CD4-positive, alpha-beta T cell treated with Interleukin-6 for 4 hours (primary cell): ENCODE measurements around the gene SLC38A10.

Experiments
- DNase-seq: peaks from one replicate; pipeline ENCODE4 v3.0.0-alpha.2; 2020; ENCODE audit warnings: mixed read lengths

SLC38A10 gene

DNA sequence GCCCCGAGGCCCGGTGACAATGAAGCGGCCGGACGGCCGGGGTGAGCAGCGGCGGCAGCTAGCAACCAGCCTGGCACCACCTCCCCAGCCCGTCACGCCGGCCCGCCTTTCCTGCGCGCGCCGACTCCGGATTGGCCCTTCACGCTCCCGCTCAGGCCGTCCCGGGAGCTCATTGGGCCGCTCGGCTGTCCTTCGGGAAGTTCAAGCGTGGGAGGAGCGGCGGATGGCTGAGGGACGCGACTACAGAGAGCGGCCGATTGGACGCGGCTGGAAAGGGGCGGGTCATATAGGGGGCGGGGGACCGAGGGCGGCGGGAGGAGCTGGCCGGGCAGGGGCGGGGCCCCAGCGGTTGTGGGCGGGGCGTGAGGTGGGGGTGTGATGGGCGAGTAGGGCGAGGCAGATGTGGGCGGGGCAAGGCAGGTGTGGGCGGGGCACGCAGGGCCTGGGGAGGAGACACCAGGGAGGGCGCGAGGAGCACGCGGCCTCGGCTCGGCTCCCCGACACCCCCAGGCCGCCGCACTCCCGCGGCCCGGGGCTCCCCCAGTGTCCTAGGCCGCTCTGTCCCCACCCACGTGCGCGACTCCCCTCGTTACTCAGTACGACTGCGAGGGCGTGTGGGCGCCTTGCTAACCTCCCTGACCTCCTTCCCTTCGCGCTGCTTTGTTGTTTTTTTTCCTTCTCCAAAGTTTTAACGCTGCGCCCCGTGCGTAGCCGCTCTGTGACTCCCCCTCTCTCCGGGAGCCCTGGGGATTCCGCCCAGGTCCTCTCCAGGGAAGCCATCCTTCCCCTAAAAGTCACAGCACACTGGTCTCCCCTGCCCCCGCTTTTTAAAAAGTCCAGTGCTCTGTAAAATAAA is 72.0 kb downstream of the SLC38A10 start, which contains the start of gene CEP131:
CEP131 (minus strand) TSS at position 60 of the 856 bp plus-strand sequence. CDS start 2,909 bp downstream, outside the sequence.
- peak; percentile 99 for DNase-seq

DNA sequence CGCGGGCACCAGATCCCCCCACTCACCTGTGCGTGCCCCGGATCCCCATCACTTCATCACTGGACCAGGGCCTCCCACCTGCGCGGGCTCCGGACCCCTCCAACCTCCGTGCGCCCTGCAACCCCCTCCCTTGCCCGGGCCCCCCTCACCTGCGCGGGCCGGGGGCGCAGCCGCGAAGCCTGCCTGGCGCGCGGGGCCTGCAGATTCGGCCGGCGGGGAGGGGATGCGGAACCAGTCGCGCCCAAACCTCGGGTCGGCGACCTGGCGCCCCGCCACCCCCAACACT is 72.5 kb downstream of the SLC38A10 start:
- DNase-seq: no peak

DNA sequence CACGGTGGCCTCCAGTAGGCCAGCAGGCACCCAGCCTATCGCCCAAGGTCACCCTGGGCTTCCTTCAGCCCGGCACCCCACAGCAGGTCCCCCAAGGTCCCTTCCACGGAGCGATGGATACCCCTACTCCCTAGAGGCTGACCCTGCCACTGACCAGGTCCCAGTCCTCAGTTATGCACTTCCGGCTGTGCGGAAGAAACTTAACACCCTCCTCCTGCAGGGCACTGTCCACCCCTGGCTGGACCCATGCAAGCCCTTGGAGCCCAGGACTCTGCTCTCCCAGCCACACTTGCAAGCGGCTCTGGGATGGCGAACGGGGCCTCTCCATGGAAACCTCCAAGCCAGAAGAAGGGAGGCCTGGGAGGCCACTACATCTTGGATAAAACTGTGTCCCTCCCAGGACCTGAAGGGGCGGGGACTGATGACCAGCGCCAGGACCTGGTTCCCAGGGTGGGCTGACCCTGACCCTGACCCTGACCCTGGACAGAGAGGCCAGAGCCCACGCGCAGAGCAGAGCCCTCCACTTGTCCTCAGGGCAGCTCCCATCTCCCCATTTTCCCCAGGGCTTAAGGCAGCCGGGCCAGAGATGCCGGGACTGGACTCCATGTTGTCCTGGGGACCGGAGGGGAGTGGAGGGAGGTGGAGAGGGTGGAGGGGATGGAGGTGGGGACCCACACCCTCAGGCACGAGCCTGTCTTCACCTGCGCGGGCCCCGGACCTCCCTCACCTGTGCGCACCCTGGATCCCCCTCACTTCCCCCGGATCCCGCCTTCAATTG is 73.1 kb downstream of the SLC38A10 start:
- DNase-seq: no peak

DNA sequence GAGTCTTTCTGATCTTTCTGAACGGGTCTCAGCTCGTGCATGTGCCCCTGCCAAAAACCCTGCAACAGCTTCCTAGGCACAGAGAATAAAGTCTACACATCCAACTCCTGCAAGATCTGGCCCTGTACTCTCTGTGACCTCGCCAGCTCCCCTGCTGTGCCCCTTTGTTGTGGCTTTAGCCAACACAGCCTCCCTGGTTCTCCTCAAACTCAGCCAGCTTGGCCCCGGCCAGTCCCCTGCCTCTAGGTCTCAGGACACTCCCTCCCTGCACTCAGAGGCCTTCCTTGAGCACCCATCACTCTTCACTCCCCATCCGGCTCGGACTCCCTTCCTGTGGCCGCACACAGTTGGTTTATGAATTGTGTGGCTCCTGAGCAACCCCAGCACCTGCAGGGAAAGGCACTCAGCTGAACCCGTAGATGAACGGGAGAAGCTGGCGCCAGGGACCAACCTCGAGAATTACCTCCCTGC is 73.7 kb downstream of the SLC38A10 start:
- no peak for DNase-seq

DNA sequence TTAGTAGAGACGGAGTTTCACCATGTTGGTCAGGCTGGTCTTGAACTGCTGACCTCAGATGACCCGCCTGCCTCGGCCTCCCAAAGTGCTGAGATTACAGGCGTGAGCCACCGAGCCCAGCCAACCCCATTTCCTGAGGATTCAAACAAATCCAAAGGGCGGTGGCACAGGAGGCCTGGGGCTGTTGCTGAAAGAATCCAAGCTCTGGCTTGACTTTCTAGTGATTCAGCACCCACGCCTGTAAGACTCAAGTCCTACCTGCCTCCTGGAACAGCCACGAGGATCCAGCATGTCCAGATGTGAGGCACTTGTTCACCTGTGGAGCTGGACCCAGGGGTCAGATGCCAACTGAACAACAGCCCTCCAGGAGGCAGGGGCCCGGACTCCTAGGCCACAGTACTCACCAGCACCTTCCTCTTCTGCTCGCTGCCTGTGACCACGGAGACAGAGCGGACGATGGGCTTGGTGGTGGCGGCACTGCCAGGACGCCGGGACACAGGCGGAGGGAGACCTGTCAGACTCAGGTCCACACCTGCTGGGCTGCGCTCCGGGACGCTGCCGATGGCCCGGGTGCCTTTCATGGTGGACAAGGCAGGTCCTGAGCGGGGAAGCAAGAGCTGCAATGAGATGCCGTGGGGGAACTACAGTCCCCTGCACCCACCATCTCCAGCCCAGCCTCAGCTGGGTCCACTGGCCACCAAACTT is 75.5 kb downstream of the SLC38A10 start:
- no peak for DNase-seq

DNA sequence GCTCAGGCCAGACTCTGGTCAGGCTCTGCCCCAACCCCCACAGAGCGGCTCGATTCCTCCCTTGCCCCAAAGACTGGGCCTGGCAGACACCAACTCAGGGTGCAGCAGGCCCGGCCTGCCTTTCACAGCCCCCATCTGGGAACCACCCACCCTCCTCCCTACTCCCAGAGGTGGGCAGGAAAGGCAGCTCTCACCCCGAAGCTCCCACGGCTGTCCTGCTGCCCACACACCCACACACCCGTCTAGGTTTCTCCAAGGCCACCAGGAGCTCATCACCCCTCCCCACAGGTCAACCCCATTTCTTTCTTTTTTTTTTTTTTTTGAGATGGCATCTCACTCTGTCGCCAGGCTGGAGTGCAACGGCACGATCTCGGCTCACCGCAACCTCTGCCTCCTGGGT is 76.1 kb downstream of the SLC38A10 start:
- DNase-seq: no peak

DNA sequence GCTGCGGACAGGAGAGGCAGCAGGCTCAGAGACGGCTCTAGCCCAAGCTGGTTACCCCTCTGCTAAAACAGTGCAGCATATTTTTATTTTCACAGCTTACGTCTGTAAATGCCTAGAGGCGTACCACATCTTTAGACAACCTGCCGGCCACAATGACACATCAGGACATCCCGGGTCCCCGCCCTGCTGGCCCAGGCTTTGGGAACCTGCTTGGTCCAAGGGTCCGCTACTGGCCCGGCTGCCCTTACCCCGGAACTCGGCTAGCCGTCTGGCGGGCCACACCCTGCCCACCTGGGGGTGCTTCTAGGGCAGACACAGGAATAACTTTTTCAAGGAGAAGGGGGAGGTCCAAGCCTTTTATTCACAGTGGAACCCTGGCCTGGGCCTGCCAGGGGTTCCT is 76.6 kb downstream of the SLC38A10 start:
- DNase-seq: no peak

DNA sequence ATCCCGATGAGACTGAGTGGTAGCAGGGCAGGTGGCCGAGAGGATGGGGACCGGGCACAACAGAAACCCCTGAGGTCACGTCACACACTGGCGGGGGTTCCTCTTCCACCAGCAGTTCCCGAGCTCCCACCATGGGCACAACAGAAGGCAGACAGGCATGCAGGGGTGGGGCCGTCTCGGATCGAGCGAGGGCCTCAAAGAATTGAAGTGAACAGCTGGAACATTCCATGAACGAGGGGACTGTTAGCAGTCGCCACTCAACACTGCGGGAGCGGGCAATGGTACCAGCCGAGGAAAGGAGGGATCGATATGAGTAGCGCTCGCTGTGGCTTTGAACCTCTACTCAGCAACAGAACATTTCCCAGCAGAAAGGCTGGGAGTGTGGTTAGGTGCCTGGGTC is 77.6 kb downstream of the SLC38A10 start:
- DNase-seq: no peak

DNA sequence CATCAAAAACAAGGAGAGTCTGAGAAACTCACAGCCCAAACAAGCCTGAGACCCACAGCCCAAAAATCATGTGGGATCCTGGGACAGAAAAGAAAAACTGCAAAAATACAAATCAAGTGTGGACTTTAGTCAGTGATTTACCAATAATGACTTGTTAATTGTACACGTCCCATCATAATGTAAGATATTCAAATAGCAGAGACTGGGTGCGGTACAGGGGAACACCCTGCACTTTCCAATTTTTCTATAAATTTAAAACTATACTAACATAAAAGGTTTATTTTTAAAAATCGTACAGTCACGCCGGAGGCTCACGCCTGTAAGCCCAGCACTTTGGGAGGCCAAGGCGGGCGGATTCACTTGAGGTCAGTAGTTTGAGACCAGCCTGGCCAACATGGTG is 81.1 kb downstream of the SLC38A10 start:
- no peak for DNase-seq

DNA sequence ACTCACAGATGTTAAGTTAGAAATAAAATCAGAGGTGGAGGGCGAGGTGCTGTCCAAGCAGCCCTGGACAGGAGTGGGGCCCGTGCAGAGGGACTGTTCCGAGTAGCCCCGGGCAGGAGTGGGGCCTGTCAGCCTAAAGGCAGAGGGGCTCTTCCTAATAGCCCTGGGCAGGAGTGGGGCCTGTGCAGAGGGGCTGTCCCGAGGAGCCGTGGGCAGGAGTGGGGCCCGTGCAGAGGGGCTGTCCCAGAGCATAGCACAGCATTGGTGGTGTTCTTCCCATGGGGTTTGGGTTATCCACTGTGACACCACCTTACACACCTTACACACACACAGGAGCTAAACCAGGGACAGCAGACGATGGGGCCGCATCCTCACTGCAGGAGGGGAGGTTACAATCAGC is 82.7 kb downstream of the SLC38A10 start:
- no peak for DNase-seq

DNA sequence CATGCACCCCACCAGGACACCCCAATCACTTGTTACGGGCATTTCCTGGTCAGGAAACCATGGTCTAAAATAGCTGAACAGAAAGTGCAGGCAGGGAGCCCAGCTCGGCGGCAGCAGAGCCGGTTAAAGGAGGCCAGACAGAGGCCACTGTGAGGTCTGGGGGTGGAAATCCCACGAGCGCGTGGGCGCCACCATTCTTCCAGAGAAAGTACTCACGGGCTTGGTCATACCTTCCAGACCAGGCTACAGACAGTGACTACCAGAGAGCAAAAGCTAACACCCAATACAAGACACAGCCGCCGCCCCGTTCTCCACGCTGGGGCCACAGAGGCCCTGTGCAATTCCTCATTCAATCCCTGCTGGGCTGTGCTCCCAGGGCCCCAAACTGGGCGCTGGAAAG is 84.2 kb downstream of the SLC38A10 start:
- no peak for DNase-seq

DNA sequence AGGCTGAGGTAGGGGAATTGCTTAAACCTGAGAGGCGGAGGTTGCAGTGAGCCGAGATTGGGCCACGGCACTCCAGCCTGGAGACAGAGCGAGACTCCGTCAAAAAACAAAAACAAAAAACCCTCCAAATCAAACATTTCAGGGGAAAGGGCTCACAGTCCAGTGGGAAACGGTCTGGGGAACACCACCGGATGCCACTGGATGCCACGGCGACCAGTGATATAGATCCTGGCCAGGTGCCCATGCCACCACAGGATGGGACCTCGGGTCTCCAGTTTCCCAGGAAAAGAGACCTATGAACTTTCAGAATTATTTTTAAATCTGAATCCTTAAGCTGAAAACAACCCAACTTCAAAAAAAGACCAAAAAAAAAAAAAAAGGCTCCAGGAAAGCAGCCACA is 84.6 kb downstream of the SLC38A10 start:
- DNase-seq: no peak

DNA sequence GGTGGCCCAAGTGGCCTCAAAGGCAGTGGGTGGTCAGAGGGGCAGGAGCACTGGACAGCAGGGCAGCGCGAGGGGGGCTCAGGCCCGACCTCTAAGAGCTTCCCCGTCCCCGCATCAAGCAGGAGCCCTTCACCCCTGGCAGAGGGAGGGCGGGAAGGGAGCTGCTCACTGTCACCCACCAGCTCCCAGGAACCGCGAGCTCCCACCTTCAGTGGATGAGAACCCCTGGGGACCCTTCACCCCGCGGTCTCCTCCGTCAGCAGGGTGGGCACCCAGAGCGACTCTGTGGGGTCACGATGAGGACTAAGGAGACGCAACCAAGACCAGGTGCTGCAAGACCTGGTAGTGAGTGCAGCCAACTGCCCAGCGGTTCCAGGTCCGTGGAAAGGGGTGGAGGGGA is 86.0 kb downstream of the SLC38A10 start:
- DNase-seq: no peak

DNA sequence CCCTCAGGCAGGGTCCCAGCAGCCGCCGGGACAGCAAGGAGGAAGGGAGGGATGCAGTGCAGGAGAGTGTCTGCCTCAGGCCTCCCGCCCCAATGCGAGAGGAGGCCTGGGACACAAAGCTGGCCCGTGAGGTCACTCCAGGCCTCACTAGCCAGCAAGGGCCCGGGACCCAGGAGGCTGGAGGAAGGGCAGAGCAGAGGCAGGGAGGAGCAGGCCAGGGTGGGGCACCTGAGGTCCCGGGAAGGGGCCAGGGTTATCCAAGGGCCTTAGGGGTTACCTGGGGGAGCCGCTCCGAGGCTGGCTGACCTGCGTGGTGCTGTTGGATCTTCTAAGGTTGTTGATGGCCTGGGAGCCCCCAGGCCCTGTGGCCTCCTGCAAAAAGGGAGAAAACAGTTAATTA is 86.5 kb downstream of the SLC38A10 start:
- no peak for DNase-seq

DNA sequence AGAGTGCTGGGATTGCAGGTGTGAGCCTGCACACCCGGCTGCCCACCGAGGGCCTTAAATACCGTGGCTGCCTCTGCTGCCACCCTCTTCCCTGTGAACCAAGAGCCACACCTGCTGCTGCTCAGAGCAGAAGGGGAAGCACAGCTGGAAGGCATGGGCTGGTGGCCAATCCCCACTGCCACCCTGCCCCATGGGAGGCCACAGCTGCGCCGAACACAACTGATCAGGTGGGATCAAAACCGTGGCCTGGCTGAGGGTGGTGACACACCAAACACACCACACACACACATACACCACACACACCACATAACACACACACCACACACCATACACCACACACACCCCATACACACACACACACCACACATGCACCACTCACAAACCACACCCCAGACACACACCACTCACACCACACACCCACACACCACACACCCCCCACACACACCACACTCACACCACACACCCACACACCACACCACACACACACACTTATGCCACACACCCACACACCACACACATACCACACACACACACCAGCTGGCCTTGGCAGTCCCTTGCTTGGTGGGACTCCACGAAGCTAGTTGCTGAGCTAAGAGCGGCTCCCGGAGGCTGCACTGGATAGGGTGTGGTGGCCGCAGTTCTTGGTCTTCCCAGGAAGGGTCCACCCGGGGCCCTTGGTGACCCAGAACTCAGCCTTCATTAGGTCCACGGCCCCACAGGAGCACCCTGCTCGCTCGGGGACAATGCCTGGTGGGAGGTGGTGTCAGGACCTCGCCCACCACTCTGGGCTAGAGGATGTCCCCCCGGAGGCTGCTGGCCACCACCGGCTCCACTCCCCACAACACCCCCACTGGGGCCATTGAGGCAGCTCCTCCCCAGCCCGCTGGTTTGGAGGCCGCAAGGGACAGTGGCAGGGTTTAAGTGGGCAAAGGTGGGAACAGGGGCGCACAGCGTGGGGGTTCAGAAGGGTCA is 87.2 kb downstream of the SLC38A10 start:
- no peak for DNase-seq

DNA sequence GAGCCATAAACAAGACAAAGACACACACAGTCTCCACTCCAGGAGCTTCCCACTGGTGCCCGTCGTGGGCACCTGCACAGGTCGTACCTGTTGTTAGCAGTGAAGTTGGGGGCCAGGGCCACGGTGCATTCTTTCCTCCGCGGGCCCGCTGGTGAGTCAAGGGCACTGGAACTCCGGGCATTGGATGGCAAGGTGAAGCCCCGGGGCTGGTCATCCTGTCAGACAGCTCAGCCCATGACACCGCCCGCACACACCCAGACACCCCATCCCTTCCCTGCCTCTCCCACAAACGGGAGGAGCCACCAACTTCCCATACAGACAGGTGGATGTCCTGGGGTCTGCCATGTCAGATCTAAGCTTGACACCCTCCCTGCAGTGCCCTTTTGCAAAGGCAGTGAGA is 88.5 kb downstream of the SLC38A10 start:
- DNase-seq: no peak

DNA sequence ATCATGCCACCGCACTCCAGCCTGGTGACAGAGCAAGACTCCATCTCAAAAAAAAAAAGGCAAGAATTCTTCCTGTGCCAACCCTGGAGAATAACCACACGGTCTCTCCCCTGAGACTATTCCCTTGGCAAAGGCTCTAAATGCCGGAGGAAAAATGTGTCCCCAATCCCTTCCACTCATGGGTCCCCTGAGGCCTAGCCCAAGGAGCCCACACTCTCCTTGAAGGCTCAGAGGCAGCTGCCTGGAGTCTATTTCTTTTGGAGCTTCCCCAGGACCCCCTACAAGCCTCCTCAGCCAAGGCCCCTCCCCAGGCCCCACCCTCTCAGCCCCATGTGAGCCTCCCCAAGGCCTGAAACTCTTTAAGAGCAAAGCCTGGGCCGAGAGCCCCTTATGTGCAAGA is 88.9 kb downstream of the SLC38A10 start:
- DNase-seq: no peak

DNA sequence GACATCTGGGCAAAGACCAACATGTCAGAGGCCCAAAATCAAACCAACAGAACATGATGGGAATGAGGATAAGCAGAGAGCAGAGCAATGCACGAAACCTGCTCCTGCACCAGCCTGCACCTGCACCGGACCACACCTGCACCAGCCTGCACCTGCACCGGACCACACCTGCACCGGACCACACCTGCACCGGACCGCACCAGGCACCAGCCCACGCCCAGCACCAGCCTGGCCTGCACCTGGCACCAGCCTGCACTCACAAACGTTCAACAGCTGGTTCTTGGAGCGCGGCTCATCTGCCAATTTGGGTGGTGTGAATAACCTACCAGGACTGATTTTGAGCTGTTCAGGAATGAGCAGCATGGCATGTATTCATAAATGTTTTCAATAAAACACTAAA is 90.5 kb downstream of the SLC38A10 start:
- DNase-seq: no peak

DNA sequence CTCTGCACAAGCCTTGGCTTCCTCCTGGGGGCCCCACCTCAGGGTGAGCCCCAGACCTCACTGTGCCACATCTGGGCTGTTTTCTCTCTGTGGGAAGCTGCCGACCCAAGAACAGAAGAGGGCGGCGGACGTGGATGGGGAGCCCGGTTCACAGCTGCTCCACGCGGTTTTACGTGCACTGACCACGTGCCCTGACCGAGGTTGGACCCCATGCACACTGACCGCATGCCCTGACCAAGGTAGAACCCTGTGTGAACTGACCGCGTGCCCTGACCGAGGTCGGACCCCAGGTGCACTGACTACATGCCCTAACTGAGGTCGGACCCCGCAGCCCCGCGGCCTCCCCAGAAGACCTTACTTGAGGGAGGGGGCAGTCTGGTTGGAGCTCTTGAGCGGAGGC is 92.0 kb downstream of the SLC38A10 start:
- DNase-seq: no peak

DNA sequence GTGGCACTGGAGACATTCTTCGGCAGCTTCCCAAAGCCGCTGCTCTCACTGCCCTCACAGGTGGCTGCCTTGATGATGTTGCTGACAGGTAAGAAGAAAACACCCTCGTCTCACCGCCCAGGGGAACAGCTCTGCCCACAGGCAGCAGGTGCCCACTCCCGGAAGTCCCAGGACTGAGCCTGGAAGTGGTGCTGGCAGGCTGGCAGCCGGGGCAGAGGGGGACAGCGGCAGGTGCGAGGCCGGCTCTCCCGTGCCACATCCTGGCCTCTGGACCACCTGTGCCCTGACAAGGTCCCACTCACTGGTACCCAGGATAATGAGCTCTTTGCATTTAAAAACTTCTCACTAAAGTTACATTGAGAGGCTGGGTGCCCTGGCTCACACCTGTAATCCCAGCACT is 92.8 kb downstream of the SLC38A10 start:
- no peak for DNase-seq

DNA sequence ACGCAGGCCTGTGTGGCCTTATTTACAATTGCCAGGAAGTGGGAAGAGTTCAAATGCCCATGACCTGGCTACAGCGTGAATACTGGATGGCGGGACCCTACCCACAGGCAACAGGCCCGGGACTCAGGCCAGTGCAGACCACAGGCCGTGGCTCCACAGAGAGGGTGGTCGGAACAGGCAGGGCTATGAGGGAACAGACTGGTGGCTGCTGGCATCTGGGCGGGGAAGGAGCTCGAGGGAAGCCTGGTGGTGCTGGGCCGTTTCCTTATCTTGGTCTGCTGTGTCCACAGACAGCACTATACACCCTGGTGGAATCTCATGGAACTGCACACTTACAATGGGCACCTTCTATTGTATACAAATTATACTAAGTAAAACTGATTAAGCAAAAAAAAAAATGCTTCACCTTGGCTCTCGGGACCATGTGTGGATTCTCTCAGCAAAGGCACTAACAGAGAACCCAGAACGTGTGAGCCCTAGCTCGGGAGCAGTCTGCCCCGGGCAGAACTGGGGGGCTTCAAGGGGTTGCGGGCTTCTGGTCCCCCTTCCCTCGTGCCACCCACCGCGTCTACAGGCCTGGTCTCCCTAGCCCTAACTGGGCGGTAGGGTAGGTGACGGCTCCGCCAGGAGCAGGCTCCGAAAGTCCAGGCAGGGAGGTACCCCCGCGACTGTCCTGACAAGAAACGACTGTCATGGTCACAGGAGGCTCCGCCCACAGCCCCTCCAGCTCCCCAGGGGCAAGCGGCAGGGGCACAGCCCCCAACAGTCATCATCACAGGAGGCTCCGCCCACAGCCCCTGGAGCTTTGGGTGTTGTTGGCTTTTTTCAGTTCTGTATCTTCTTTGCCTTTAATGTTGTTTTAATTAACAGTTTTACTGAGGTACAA is 94.2 kb downstream of the SLC38A10 start:
- DNase-seq: no peak
